Ishikawa (cell line): Measurements from ENCODE around the gene TAX1BP1.

Experiments used
- CEBPB ChIP-seq: IDR thresholded peaks from 2 replicates; pipeline ENCODE4 v1.6.1; 2012
- CREB1 ChIP-seq: IDR thresholded peaks from 2 replicates; pipeline ENCODE4 v1.6.1; 2012; ENCODE audit warnings: low read depth
- EGR1 ChIP-seq: IDR thresholded peaks from 2 replicates; pipeline ENCODE4 v1.6.1; 2012
- EP300 ChIP-seq: IDR thresholded peaks from 2 replicates; pipeline ENCODE4 v1.6.1; 2012; ENCODE audit warnings: borderline replicate concordance
- FOXM1 ChIP-seq: IDR thresholded peaks from 2 replicates; pipeline ENCODE4 v1.6.1; 2012; ENCODE audit warnings: low read depth, borderline replicate concordance
- NFIC ChIP-seq: IDR thresholded peaks from 2 replicates; pipeline ENCODE4 v1.6.1; 2012
- RAD21 ChIP-seq: IDR thresholded peaks from 2 replicates; pipeline ENCODE4 v1.6.1; 2012; ENCODE audit warnings: low read depth
- TAF1 ChIP-seq: IDR thresholded peaks from 2 replicates; pipeline ENCODE4 v1.6.1; 2012; ENCODE audit warnings: low read depth, mild to moderate bottlenecking
- TCF12 ChIP-seq: IDR thresholded peaks from 2 replicates; pipeline ENCODE4 v1.6.1; 2012; ENCODE audit warnings: low read depth
- TEAD4 ChIP-seq: IDR thresholded peaks from 2 replicates; pipeline ENCODE4 v1.6.1; 2012
- YY1 ChIP-seq: IDR thresholded peaks from 2 replicates; pipeline ENCODE4 v1.6.1; 2012; ENCODE audit warnings: low read depth
- ZBTB7A ChIP-seq: IDR thresholded peaks from 2 replicates; pipeline ENCODE4 v1.6.1; 2012; ENCODE audit warnings: low read depth
- TF ChIP-seq, protein P1 (sequence below): IDR thresholded peaks from 2 replicates; pipeline ENCODE4 v1.6.1; 2012
- TF ChIP-seq, protein P2 (sequence below): IDR thresholded peaks from 2 replicates; pipeline ENCODE4 v1.6.1; 2012
- TF ChIP-seq, protein P3 (sequence below): IDR thresholded peaks from 2 replicates; pipeline ENCODE4 v1.6.1; 2012; ENCODE audit warnings: low read depth, mild to moderate bottlenecking

Gene TAX1BP1

DNA sequence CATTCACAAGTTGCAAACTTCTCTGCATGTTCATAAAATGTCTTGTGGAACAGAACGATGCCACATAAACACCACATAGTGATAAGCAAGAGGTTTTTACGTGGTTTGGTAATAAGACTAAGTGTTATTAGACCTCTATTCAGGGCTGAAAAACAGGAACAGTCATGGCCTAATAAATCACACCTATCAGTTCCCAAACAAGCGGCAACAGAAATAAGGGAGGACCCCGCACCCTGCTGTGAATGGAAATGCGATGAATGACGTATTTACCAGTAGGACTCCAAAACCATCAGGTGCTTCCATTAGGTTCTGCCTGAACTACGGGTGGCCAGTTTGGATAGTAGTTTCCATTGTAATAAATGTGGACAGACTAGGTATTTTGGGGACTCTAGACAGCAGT is 129.1 kb downstream of the TAX1BP1 start:
- TF ChIP-seq, protein P1, sequence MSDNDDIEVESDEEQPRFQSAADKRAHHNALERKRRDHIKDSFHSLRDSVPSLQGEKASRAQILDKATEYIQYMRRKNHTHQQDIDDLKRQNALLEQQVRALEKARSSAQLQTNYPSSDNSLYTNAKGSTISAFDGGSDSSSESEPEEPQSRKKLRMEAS: no peak
- TF ChIP-seq EGR1: no peak

DNA sequence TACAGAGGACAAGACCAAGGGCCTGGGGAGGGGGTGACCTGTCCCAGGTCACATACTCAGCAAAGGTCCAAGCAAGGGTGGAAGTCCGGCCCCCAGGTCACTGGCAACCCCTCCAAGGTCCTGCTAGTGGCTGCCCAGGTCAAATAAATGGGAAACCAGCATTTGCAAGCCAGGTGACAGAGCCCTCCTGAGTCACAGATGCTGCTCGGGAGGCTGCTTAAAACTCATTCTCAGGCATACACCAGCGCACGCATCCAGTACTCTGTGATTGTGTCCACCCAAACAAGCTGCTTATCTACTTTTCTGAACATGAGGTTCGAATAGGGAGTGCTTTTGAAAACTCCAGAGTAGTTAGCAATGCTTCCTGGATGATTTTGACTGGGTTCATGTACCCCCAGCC is 130.6 kb downstream of the TAX1BP1 start:
- TF ChIP-seq TCF12 (no peak), EP300 (no peak), CREB1 (no peak), TEAD4 (no peak), EGR1 (no peak), CEBPB (no peak)
- TF ChIP-seq, protein P2, sequence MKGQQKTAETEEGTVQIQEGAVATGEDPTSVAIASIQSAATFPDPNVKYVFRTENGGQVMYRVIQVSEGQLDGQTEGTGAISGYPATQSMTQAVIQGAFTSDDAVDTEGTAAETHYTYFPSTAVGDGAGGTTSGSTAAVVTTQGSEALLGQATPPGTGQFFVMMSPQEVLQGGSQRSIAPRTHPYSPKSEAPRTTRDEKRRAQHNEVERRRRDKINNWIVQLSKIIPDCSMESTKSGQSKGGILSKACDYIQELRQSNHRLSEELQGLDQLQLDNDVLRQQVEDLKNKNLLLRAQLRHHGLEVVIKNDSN: no peak

DNA sequence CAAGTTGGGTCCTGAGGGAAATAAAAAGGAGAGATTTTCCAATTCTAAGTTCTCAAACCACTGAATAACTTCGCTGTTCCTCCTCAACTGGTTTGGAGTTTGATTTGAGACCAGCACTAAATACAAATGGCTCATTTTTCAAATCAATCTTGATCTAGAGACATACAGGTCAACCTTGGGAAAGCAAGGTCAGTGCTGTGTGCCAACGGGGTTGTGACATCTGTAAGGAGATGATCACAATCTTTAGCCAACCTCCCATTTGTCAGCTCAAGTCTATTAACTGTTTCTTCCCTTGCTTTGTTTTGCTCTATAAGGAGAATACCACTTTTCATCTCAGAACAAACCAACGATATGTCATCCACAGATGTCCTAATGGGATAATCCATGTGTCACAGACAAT is 131.1 kb downstream of the TAX1BP1 start:
- TF ChIP-seq TEAD4: no peak
- TF ChIP-seq, protein P2: no peak
- TF ChIP-seq, protein P3, sequence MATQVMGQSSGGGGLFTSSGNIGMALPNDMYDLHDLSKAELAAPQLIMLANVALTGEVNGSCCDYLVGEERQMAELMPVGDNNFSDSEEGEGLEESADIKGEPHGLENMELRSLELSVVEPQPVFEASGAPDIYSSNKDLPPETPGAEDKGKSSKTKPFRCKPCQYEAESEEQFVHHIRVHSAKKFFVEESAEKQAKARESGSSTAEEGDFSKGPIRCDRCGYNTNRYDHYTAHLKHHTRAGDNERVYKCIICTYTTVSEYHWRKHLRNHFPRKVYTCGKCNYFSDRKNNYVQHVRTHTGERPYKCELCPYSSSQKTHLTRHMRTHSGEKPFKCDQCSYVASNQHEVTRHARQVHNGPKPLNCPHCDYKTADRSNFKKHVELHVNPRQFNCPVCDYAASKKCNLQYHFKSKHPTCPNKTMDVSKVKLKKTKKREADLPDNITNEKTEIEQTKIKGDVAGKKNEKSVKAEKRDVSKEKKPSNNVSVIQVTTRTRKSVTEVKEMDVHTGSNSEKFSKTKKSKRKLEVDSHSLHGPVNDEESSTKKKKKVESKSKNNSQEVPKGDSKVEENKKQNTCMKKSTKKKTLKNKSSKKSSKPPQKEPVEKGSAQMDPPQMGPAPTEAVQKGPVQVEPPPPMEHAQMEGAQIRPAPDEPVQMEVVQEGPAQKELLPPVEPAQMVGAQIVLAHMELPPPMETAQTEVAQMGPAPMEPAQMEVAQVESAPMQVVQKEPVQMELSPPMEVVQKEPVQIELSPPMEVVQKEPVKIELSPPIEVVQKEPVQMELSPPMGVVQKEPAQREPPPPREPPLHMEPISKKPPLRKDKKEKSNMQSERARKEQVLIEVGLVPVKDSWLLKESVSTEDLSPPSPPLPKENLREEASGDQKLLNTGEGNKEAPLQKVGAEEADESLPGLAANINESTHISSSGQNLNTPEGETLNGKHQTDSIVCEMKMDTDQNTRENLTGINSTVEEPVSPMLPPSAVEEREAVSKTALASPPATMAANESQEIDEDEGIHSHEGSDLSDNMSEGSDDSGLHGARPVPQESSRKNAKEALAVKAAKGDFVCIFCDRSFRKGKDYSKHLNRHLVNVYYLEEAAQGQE: no peak
- TF ChIP-seq, protein P1: no peak
- no peak for TF ChIP-seq EP300
- TF ChIP-seq CREB1: no peak
- no peak for TF ChIP-seq EGR1
- TF ChIP-seq FOXM1: no peak
- TF ChIP-seq TCF12: no peak
- no peak for TF ChIP-seq RAD21
- TF ChIP-seq CEBPB: no peak
- TF ChIP-seq TAF1: no peak
- no peak for TF ChIP-seq YY1
- TF ChIP-seq NFIC: no peak
- TF ChIP-seq ZBTB7A: no peak

DNA sequence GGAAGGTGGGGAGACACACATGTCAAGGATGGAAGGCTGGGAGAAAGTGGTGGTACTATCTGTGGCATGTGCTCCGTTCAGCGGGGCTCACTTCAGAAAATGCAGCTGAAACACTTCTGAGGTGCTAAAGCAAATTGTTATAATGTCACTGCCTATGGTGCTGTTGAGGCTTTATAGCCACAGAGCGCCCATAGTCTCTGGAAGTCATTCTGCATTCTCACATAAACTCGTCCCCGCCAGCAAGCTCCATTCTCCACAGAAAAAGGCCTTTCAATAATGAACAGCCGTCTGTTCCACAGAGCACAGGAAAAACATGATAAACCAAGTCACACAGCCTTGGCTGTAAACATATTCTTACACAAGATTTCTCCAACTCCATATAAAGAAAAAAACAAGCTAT is 131.9 kb downstream of the TAX1BP1 start:
- TF ChIP-seq CEBPB: no peak

DNA sequence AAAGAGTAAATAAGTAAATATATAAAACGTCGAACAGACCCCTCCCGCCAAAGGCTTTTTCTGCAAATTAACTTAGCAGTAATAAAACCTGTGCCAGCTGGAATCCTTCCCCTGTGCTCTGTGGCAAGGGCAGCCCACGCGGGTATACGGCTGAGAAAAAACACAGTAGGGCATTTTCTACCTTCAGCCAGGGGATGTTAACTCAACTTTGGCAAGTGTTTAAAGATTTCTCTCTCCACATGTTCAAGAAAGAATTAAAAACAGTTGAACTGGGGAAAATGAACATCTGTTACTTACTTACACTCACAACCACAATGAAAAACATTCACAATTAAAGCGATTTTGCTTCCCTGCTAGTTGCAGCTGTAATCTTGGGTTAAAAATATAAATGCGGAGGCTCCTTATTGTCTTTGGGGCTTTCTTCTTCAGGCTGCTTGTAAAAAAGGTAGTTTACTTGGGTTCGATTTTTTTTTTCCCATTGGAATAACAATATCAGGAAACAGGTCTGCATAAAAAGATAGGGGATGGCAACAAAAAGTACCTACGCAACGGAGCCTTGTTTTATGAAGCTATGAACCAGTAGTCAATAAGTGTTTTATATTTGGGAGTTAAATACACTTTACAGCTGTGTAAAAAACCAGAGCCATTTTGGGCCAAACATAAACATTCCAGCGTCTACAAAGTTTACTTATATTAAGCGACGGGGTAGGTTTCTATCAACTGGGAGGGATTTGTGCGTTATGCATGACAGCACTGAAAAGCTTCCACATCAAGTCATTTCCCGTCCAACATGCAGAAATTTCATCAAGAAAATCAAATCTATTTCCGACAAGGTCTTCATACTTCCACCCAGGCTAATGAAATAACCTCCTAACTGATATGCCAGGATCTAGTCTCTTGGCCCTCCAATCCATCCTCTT is 132.7 kb downstream of the TAX1BP1 start:
- TF ChIP-seq TAF1 (no peak), RAD21 (no peak), ZBTB7A (no peak)

DNA sequence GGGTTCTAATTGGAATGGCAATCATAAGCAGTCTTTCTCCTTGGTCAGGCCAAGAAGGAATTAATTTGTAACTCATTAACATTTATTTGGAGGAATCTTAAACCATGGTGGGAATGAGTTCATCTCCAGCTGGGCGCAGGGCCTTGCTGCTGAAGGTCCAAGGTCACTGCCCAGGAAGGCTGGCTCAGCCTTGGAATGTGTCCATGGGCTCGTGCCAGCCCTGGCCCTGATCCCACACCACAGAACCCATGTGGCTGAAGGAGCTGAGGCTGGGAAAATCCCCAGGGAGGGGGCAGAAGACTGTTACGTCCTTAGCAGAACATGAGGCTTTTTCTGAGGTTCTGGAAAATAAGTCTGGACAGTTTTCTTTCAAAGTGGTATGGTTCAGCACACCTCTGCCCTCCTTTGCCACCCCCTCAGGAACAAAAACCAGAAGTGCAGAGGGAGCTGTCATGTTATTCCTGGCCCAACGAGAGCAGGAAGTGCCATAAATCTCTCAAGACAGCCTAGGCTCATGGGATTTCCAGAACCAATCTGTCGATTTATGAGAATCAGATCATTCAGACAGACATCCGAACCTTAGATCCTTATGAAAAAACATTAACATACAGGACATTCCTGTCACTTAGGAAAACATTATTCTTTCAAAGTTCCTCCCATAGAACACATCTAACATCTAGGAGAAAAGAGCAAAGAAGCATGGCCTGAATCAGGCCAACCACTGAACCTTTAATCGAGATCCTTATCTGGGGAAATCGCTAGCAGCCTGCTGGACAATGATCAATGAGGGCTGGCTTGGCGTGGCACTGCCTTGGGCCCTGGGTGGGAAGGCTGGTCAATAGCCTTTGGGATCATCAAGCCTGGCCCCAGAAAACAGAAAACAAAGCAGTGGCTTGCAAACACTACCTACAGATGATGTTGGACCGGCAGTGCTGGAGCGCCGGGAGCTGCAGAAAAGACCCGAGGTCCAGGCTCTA is 134.3 kb downstream of the TAX1BP1 start:
- TF ChIP-seq YY1 (no peak), FOXM1 (no peak), TEAD4 (peak; percentile 88), EP300 (no peak), CREB1 (no peak), TCF12 (peak; percentile 66), TAF1 (no peak), NFIC (peak; percentile 96), CEBPB (no peak)
- TF ChIP-seq, protein P1: peak; percentile 53; the same call in 1 of the 2 replicates

DNA sequence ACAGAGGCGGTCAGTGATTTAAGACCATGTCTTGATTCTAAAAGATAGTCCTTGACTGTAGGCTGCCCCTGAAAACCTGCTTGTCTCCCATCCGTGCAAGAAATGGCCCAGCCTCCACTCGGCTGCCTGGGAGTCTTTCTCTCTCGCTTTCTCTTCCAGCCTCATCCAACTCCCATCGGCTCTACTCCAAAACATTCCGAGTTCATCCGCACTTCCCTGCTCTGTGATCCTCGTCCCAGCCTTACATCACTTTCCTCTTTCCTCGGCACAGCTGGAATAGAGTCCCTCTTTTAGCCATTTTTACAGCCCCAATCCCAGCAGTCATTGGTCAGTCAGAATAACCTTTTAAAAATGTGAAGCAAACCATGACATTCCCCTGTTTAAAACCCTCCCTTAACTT is 135.1 kb downstream of the TAX1BP1 start:
- TF ChIP-seq NFIC (no peak), RAD21 (no peak), CEBPB (no peak), TAF1 (no peak), YY1 (no peak), TCF12 (no peak), ZBTB7A (no peak), EP300 (no peak), FOXM1 (no peak), CREB1 (no peak), TEAD4 (no peak), EGR1 (no peak)
- TF ChIP-seq, protein P1: no peak
- TF ChIP-seq, protein P3: no peak
- TF ChIP-seq, protein P2: no peak
